Activated T-cell treated with anti-CD3 and anti-CD28 coated beads, Interleukin-2, amount 50 U/mL, for 72 hours (primary cell): ENCODE data around the gene UBR4. TPM values are rescaled to one million over a fixed set of nuclear protein-coding genes. Genes with fewer than 3 reads are reported as not detected.

ENCODE experiments used
- ATAC-seq, 2 donors: fragments of 150-1000 bp; cut with Tn5 transposase; replicated peaks in 1 of 2; 2 replicates each; pipeline ENCODE4 v1.10.0; 2021; ENCODE audit warnings: moderate library complexity in 2 of 2, mild to moderate bottlenecking in 1 of 2
- DNase-seq, 2 donors: peaks; one replicate each; pipeline ENCODE4 v3.0.0; 2021 to 2022; ENCODE audit warnings: mixed read lengths in 1 of 2
- H3K27ac Mint-ChIP-seq: one replicate; pipeline ENCODE4 v1.8.0; 2022; ENCODE audit warnings: mild to moderate bottlenecking, moderate library complexity, mixed read lengths
- H3K27me3 Mint-ChIP-seq: one replicate; pipeline ENCODE4 v1.8.0; 2022; ENCODE audit warnings: low read depth, mixed read lengths
- H3K36me3 Mint-ChIP-seq, 2 donors: one replicate each; pipeline ENCODE4 v1.8.0; 2022; ENCODE audit warnings: mixed read lengths in 2 of 2, mild to moderate bottlenecking in 1 of 2; ENCODE audit not compliant: insufficient read depth in 2 of 2
- H3K4me1 Mint-ChIP-seq: one replicate; pipeline ENCODE4 v1.8.0; 2022; ENCODE audit warnings: low read depth, mixed read lengths
- H3K4me3 Mint-ChIP-seq, 2 donors: one replicate each; pipeline ENCODE4 v1.8.0; 2022; ENCODE audit warnings: mild to moderate bottlenecking in 2 of 2, mixed read lengths in 2 of 2, moderate library complexity in 2 of 2
- H3K9me3 Mint-ChIP-seq, 2 donors: one replicate each; pipeline ENCODE4 v1.8.0; 2022; ENCODE audit warnings: mixed read lengths in 2 of 2
- total RNA-seq, 2 donors: library from RNA; stranded (reverse); gene quantifications; one replicate each; pipeline ENCODE4 v1.2.3, GENCODE V29; 2022

The UBR4 gene
- total RNA-seq, 2 donors from 2014 or later = 208 to 215 TPM

DNA sequence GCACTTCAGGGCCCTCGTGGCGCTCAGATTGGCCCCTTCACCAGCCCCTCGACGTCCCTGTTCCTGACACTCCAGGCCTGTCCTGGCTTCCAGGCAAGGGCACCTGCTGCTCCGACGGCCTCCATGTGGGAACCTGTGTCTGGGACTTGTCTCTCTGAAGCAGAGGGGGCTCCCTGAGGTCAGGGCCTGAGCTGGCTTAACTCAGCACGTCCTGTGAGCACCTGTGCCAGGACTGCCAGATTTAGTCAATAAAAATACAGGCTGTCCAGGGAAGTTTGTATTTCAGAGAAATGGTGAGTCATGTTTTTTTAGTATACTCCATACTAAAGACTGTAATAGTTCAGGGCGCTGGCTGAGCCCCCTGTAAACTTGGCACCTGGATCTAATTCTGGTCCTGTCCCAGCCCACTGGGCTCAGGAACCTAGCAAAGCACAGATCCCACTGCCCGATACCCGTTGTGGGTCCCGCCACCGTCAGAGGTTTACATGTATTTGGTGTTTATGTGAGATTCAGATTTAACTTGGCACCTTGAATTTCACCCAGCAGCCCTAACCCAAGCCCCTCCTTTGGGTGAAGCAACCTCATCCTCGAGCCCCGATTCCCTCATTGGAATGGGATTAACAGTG, 143.7 kb downstream of the UBR4 start:
- no peaks in the 10 kb centered on the region for H3K4me1 Mint-ChIP-seq
- peaks cover under 1 to 3% of the 10 kb centered on the region in 2 donors for H3K36me3 Mint-ChIP-seq
- DNase-seq (no peak), ATAC-seq (no peak)
- no peak overlapping the region for H3K4me3 Mint-ChIP-seq
- peaks cover 1% of the 10 kb centered on the region in 2 donors for H3K9me3 Mint-ChIP-seq
- H3K27me3 Mint-ChIP-seq = no peaks in the 10 kb centered on the region
- H3K27ac Mint-ChIP-seq = no peak overlapping the region

- DNase-seq = no peak
- H3K27me3 Mint-ChIP-seq = no peaks in the 10 kb centered on the region
- H3K9me3 Mint-ChIP-seq = peaks cover 4 to 5% of the 10 kb centered on the region in 2 donors
- no peak overlapping the region for H3K27ac Mint-ChIP-seq
- H3K4me1 Mint-ChIP-seq = no peaks in the 10 kb centered on the region
- peaks cover 4% of the 10 kb centered on the region in 2 donors for H3K36me3 Mint-ChIP-seq
- H3K4me3 Mint-ChIP-seq = no peak overlapping the region
- ATAC-seq = no peak
These were observed 144.4 kb downstream of the UBR4 start for GRCh38 chr1:19065526-19066247.

DNA sequence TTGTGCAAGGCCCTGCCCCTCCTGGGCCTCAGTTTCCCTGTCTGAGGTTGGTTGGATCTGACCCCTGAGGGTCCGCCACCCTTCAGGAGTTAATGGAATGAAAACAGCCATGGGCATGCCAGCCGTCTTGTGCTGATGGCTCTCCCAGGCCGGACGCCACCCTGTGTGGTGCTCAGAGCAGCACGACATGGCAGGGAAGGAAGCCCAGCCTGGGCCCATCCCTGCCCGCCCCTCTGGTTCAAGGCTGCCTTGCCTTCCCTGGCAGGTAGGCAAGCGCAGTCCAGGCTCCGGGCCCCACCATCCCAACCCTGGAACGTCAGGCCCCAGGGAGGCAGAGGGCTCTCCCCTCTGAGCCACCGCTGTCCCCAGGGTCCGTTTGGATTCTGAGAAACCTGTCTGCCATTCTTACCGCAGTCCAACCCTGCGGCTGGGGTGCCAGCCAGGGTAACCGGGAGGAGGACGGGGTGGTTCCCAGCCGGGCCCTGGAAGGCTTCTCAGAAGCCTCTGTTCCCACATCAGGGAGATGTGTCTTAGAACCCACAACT, 145.1 kb downstream of the UBR4 start:
- Mint-ChIP-seq H3K27me3 (no peaks in the 10 kb centered on the region), H3K27ac (no peak overlapping the region), H3K9me3 (peaks cover 4 to 5% of the 10 kb centered on the region in 2 donors), H3K4me1 (no peaks in the 10 kb centered on the region), H3K4me3 (no peak overlapping the region), H3K36me3 (peaks cover 4% of the 10 kb centered on the region in 2 donors)
- ATAC-seq = no peak
- DNase-seq = no peak

- no peak overlapping the region for H3K4me3 Mint-ChIP-seq
- no peak for ATAC-seq
- H3K4me1 Mint-ChIP-seq = no peaks in the 10 kb centered on the region
- H3K9me3 Mint-ChIP-seq = peaks cover 4 to 5% of the 10 kb centered on the region in 2 donors
- H3K36me3 Mint-ChIP-seq = peaks cover 4% of the 10 kb centered on the region in 2 donors
- DNase-seq = no peak
- peaks cover 8% of the 10 kb centered on the region for H3K27me3 Mint-ChIP-seq
- H3K27ac Mint-ChIP-seq = no peak overlapping the region
These were observed 146.9 kb downstream of the UBR4 start for GRCh38 chr1:19063122-19063521.

GRCh38 chr1:19062258-19063029, 147.6 kb downstream of the UBR4 start:
- peaks cover 4 to 5% of the 10 kb centered on the region in 2 donors for H3K9me3 Mint-ChIP-seq
- H3K27me3 Mint-ChIP-seq = peaks cover 8% of the 10 kb centered on the region
- peak in 1 of 2 donors; percentile 38 for ATAC-seq
- H3K4me1 Mint-ChIP-seq = no peaks in the 10 kb centered on the region
- peak in 1 of 2 donors; percentile 15 for DNase-seq
- no peak overlapping the region for H3K4me3 Mint-ChIP-seq
- H3K36me3 Mint-ChIP-seq = peaks cover 4% of the 10 kb centered on the region in 2 donors
- H3K27ac Mint-ChIP-seq = no peak overlapping the region

- ATAC-seq (no peak), DNase-seq (no peak)
- peaks cover 4 to 5% of the 10 kb centered on the region in 2 donors for H3K9me3 Mint-ChIP-seq
- H3K4me1 Mint-ChIP-seq = no peaks in the 10 kb centered on the region
- peaks cover 12% of the 10 kb centered on the region for H3K27me3 Mint-ChIP-seq
- H3K4me3 Mint-ChIP-seq = no peak overlapping the region
- no peak overlapping the region for H3K27ac Mint-ChIP-seq
- peaks cover 4% of the 10 kb centered on the region in 2 donors for H3K36me3 Mint-ChIP-seq
These were observed 148.3 kb downstream of the UBR4 start for GRCh38 chr1:19061798-19062197.

DNA sequence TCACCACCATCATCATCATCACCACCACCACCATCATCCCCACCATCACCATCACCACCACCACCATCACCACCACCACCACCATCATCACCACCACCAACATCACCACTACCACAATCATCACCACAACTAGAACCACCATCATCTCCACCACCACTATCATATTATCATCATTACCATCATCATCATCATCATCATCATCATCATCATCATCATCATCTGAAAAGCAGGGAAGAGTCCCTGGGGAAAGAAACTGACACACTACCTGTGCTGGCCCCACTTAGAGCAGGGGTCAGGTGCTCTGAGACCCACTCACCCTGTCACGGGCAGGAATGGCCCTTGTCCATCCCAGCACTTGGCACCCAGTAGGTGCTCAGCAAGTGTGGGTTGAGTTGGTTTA, 148.7 kb downstream of the UBR4 start:
- no peaks in the 10 kb centered on the region for H3K4me1 Mint-ChIP-seq
- H3K4me3 Mint-ChIP-seq = no peak overlapping the region
- H3K36me3 Mint-ChIP-seq = peaks cover 4% of the 10 kb centered on the region in 2 donors
- DNase-seq (no peak), ATAC-seq (no peak)
- H3K9me3 Mint-ChIP-seq = peaks cover 4 to 5% of the 10 kb centered on the region in 2 donors
- peaks cover 17% of the 10 kb centered on the region for H3K27me3 Mint-ChIP-seq
- H3K27ac Mint-ChIP-seq = peak overlapping the region; percentile 63

DNA sequence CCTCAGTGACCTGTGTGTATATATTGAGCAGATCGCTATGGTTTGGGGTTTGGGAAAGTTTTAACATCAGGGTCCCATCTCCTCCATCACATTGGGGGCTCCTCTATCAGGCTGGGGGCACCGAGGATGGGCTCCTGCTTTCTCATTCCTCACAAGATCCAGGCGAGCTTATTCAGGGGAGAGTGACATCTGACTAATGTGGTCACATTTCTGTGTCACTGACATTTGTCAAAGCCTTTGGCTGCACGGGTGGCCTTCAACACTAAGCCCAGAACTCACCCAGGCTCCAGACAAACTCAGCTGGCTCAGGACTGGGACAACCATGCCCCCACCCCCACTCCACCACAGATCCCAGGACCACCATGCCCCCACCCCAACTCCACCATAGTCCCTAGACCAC, 150.3 kb downstream of the UBR4 start:
- Mint-ChIP-seq H3K36me3 (peaks cover 4% of the 10 kb centered on the region in 2 donors), H3K4me3 (no peak overlapping the region), H3K9me3 (peaks cover 4 to 5% of the 10 kb centered on the region in 2 donors), H3K4me1 (peaks cover 7% of the 10 kb centered on the region), H3K27ac (peak overlapping the region; percentile 65), H3K27me3 (peaks cover 31% of the 10 kb centered on the region)
- ATAC-seq (no peak), DNase-seq (no peak)

GRCh38 chr1:19058476-19058797, 151.6 kb downstream of the UBR4 start:
- H3K27ac Mint-ChIP-seq = no peak overlapping the region
- peaks cover 7% of the 10 kb centered on the region for H3K4me1 Mint-ChIP-seq
- H3K36me3 Mint-ChIP-seq = peaks cover 4% of the 10 kb centered on the region in 2 donors
- H3K9me3 Mint-ChIP-seq = peaks cover 4 to 5% of the 10 kb centered on the region in 2 donors
- DNase-seq = no peak
- H3K27me3 Mint-ChIP-seq = peaks cover 38% of the 10 kb centered on the region
- H3K4me3 Mint-ChIP-seq = no peak overlapping the region
- ATAC-seq = no peak

- Mint-ChIP-seq H3K27me3 (peaks cover 38% of the 10 kb centered on the region), H3K4me3 (no peak overlapping the region), H3K36me3 (peaks cover 4% of the 10 kb centered on the region in 2 donors), H3K9me3 (peaks cover 4 to 5% of the 10 kb centered on the region in 2 donors), H3K4me1 (peaks cover 7% of the 10 kb centered on the region), H3K27ac (no peak overlapping the region)
- no peak for DNase-seq
- no peak for ATAC-seq
These were observed 152.1 kb downstream of the UBR4 start for GRCh38 chr1:19057784-19058475.

- no peak for ATAC-seq
- H3K4me3 Mint-ChIP-seq = no peak overlapping the region
- peaks cover 4% of the 10 kb centered on the region in 2 donors for H3K36me3 Mint-ChIP-seq
- H3K4me1 Mint-ChIP-seq = peaks cover 7% of the 10 kb centered on the region
- no peak overlapping the region for H3K27ac Mint-ChIP-seq
- peaks cover 4 to 5% of the 10 kb centered on the region in 2 donors for H3K9me3 Mint-ChIP-seq
- DNase-seq = no peak
- peaks cover 38% of the 10 kb centered on the region for H3K27me3 Mint-ChIP-seq
These were observed 152.8 kb downstream of the UBR4 start for GRCh38 chr1:19057182-19057779.

DNA sequence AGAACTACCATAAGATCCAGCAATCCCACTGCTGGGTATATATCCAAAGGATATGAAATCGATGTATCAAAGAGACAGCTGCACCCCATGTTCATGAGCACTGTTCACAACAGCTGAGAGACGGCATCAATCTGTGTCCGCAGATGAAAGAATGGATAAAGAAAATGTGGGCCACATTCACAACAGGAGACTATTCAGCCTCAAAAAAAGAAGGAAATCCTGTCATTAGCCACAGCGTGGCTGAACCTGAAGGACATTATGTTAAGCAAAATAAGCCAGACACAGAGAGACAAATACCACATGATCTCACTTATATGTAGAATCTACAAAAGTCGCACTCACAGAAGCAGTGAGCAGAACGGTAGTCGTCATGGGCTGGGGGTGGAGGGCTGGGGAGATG, 154.4 kb downstream of the UBR4 start:
- Mint-ChIP-seq H3K4me1 (peaks cover 7% of the 10 kb centered on the region), H3K36me3 (no peaks in the 10 kb centered on the region), H3K9me3 (no peaks in the 10 kb centered on the region), H3K27me3 (peaks cover 38% of the 10 kb centered on the region), H3K4me3 (no peak overlapping the region), H3K27ac (no peak overlapping the region)
- no peak for ATAC-seq
- DNase-seq = no peak
